ENCODE data around the gene NXNL2. TPM values are rescaled to one million over a fixed set of nuclear protein-coding genes. Genes with fewer than 3 reads are reported as not detected.

The NXNL2 gene
- total and polyA plus RNA-seq, 2 experiments from 2014 or later, result 3.4 to 5.1 TPM

DNA sequence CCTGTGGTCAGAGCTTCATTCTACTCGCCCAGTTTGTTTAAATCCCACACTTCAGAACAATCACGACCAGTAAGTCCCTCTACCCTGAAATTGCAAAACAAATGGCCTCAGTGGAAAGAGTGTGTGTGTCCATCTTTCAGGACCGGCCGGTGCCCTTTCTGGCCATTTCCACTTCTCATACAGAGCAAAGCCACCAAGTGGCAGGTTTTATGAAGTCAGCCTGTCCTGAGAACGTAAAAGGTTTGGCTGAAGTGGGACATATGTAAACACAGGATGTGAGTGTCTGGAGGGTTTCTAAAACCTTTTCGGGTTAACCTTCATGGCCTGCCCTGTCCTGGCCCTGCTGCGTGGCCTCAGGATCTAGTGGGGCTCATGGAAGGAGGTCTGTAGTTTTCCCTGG is 24.7 kb downstream of the NXNL2 start:
- Histone ChIP-seq H4K20me1 (replicated peaks; ENCODE audit: insufficient read depth) (no peaks in the 10 kb centered on the region), H3K4me1 (ENCODE audit: insufficient read depth) (no peaks in the 10 kb centered on the region), H3F3A (replicated peaks; ENCODE audit: low read depth) (no peaks in the 10 kb centered on the region), H3K4me2 (no peak overlapping the region), H3K4me3 (no peak overlapping the region), H3K27ac (ENCODE audit: low read depth) (no peak overlapping the region), H3K9me2 (ENCODE audit: insufficient read depth) (no peaks in the 10 kb centered on the region), H3K79me2 (replicated peaks; ENCODE audit: insufficient read depth) (no peaks in the 10 kb centered on the region), H2AFZ (no peak overlapping the region), H3K36me3 (ENCODE audit: insufficient read depth) (no peaks in the 10 kb centered on the region), H3K27me3 (ENCODE audit: insufficient read depth) (no peaks in the 10 kb centered on the region)
- Mint-ChIP-seq H3K36me3 (ENCODE audit: low read depth) (no peaks in the 10 kb centered on the region), H3K9me3 (no peaks in the 10 kb centered on the region), H3K4me3 (no peak overlapping the region), H3K27ac (no peak overlapping the region), H3K4me1 (no peaks in the 10 kb centered on the region; the same call in 2 of the 3 replicates), H3K27me3 (ENCODE audit: insufficient read depth, low read depth, poor library complexity) (peaks cover 3% of the 10 kb centered on the region)
- ATAC-seq (no peak), DNase-seq (ENCODE audit: low spot score) (no peak)
- TF ChIP-seq ZNF114 (CRISPR knock-in tag; IDR thresholded peaks at IDR 0.05) (no peak), CREB1 (CRISPR knock-in tag; IDR thresholded peaks at IDR 0.05; ENCODE audit: low read depth) (no peak), NANOG (IDR thresholded peaks at IDR 0.05; ENCODE audit: borderline replicate concordance) (no peak)
- TF ChIP-seq, protein P1, sequence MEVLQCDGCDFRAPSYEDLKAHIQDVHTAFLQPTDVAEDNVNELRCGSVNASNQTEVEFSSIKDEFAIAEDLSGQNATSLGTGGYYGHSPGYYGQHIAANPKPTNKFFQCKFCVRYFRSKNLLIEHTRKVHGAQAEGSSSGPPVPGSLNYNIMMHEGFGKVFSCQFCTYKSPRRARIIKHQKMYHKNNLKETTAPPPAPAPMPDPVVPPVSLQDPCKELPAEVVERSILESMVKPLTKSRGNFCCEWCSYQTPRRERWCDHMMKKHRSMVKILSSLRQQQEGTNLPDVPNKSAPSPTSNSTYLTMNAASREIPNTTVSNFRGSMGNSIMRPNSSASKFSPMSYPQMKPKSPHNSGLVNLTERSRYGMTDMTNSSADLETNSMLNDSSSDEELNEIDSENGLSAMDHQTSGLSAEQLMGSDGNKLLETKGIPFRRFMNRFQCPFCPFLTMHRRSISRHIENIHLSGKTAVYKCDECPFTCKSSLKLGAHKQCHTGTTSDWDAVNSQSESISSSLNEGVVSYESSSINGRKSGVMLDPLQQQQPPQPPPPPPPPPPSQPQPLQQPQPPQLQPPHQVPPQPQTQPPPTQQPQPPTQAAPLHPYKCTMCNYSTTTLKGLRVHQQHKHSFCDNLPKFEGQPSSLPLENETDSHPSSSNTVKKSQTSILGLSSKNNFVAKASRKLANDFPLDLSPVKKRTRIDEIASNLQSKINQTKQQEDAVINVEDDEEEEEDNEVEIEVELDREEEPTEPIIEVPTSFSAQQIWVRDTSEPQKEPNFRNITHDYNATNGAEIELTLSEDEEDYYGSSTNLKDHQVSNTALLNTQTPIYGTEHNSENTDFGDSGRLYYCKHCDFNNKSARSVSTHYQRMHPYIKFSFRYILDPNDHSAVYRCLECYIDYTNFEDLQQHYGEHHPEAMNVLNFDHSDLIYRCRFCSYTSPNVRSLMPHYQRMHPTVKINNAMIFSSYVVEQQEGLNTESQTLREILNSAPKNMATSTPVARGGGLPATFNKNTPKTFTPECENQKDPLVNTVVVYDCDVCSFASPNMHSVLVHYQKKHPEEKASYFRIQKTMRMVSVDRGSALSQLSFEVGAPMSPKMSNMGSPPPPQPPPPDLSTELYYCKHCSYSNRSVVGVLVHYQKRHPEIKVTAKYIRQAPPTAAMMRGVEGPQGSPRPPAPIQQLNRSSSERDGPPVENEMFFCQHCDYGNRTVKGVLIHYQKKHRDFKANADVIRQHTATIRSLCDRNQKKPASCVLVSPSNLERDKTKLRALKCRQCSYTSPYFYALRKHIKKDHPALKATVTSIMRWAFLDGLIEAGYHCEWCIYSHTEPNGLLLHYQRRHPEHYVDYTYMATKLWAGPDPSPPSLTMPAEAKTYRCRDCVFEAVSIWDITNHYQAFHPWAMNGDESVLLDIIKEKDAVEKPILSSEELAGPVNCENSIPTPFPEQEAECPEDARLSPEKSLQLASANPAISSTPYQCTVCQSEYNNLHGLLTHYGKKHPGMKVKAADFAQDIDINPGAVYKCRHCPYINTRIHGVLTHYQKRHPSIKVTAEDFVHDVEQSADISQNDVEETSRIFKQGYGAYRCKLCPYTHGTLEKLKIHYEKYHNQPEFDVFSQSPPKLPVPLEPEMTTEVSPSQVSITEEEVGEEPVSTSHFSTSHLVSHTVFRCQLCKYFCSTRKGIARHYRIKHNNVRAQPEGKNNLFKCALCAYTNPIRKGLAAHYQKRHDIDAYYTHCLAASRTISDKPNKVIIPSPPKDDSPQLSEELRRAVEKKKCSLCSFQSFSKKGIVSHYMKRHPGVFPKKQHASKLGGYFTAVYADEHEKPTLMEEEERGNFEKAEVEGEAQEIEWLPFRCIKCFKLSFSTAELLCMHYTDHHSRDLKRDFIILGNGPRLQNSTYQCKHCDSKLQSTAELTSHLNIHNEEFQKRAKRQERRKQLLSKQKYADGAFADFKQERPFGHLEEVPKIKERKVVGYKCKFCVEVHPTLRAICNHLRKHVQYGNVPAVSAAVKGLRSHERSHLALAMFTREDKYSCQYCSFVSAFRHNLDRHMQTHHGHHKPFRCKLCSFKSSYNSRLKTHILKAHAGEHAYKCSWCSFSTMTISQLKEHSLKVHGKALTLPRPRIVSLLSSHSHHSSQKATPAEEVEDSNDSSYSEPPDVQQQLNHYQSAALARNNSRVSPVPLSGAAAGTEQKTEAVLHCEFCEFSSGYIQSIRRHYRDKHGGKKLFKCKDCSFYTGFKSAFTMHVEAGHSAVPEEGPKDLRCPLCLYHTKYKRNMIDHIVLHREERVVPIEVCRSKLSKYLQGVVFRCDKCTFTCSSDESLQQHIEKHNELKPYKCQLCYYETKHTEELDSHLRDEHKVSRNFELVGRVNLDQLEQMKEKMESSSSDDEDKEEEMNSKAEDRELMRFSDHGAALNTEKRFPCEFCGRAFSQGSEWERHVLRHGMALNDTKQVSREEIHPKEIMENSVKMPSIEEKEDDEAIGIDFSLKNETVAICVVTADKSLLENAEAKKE (CRISPR knock-in tag; IDR thresholded peaks at IDR 0.05), result no peak
- TF ChIP-seq, protein P2, sequence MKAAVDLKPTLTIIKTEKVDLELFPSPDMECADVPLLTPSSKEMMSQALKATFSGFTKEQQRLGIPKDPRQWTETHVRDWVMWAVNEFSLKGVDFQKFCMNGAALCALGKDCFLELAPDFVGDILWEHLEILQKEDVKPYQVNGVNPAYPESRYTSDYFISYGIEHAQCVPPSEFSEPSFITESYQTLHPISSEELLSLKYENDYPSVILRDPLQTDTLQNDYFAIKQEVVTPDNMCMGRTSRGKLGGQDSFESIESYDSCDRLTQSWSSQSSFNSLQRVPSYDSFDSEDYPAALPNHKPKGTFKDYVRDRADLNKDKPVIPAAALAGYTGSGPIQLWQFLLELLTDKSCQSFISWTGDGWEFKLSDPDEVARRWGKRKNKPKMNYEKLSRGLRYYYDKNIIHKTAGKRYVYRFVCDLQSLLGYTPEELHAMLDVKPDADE (IDR thresholded peaks at IDR 0.05), result no peak
- TF ChIP-seq, protein P3, sequence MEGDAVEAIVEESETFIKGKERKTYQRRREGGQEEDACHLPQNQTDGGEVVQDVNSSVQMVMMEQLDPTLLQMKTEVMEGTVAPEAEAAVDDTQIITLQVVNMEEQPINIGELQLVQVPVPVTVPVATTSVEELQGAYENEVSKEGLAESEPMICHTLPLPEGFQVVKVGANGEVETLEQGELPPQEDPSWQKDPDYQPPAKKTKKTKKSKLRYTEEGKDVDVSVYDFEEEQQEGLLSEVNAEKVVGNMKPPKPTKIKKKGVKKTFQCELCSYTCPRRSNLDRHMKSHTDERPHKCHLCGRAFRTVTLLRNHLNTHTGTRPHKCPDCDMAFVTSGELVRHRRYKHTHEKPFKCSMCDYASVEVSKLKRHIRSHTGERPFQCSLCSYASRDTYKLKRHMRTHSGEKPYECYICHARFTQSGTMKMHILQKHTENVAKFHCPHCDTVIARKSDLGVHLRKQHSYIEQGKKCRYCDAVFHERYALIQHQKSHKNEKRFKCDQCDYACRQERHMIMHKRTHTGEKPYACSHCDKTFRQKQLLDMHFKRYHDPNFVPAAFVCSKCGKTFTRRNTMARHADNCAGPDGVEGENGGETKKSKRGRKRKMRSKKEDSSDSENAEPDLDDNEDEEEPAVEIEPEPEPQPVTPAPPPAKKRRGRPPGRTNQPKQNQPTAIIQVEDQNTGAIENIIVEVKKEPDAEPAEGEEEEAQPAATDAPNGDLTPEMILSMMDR (conservative IDR thresholded peaks at IDR 0.05; ENCODE audit: low read depth in 2 of 2), result peak in 1 of 2 experiments; percentile 9; a peak in 1 of 4 replicates
